Vagina (tissue), 2 donors: Measurements from ENCODE around the gene NETO1. TPM values are rescaled to one million over a fixed set of nuclear protein-coding genes. Genes with fewer than 3 reads are reported as not detected.

Experiments
- DNase-seq, 2 donors: peaks; one replicate each; pipeline ENCODE4 v3.0.0-alpha.2; 2017; ENCODE audit errors: extremely low spot score in 2 of 2
- H3K27ac ChIP-seq: fragments of 200-600 bp; sonication (generic); one replicate; pipeline ENCODE4 v1.5.1; 2019
- H3K27me3 ChIP-seq: fragments of 200-600 bp; sonication (generic); one replicate; pipeline ENCODE4 v1.5.1; 2019
- H3K36me3 ChIP-seq, 2 donors: fragments of 200-600 bp; sonication (generic); one replicate each; pipeline ENCODE4 v1.5.1; 2017 to 2019
- H3K4me1 ChIP-seq: fragments of 200-600 bp; sonication (generic); one replicate; pipeline ENCODE4 v1.5.1; 2019
- H3K4me3 ChIP-seq, 2 donors: fragments of 200-600 bp; sonication (generic); 1 replicate in 1 of 2; 2 replicates in 1 of 2; pipeline ENCODE4 v1.5.1; 2016 to 2019
- H3K9me3 ChIP-seq: fragments of 200-600 bp; sonication (generic); one replicate; pipeline ENCODE4 v1.5.1; 2019
- POLR2A ChIP-seq, 2 donors: fragments of 450-650 bp; IDR thresholded peaks; one replicate each; pipeline ENCODE4 v1.6.1; 2017; ENCODE audit warnings: antibody characterized with exemption in 2 of 2, mild to moderate bottlenecking in 2 of 2, moderate library complexity in 2 of 2
- POLR2AphosphoS5 ChIP-seq, 2 donors: sonication (generic); formaldehyde crosslinking; IDR thresholded peaks; one replicate each; pipeline ENCODE4 v1.9.0; 2017; ENCODE audit warnings: antibody characterized with exemption in 2 of 2, mild to moderate bottlenecking in 2 of 2, low read depth in 1 of 2; ENCODE audit not compliant: insufficient read depth in 1 of 2
- intact Hi-C: fragments of 100-400 bp; cut with DNase I; formaldehyde crosslinking; loops from one replicate; pipeline ENCODE4 v1.15.1; 2023
- microRNA-seq: library from miRNA; unstranded; fragments of <30 nt; microRNA quantifications from one replicate; pipeline ENCODE4, GENCODE V29; 2017; ENCODE audit warnings: borderline number of aligned reads, borderline replicate concordance
- small RNA-seq: library from RNA; depleted of rRNA; stranded (forward); fragments of <200 nt; gene quantifications from one replicate; pipeline ENCODE3, GENCODE V24; 2016
- total RNA-seq: library from RNA; depleted of rRNA; stranded (reverse); fragments of >200 nt; gene quantifications from one replicate; pipeline ENCODE4 v1.2.3, GENCODE V29; 2016
- TF ChIP-seq, protein P1 (sequence below), 3 experiments: fragments of 450-650 bp in 2 of 3; fragments of 200-600 bp in 1 of 3; sonication (generic) in 1 of 3; IDR thresholded peaks; one replicate each; pipeline ENCODE4 v1.5.1; 2017 to 2019; ENCODE audit warnings: antibody characterized with exemption in 3 of 3, mild to moderate bottlenecking in 2 of 3, moderate library complexity in 2 of 3

Gene NETO1
- total RNA-seq, 1 donor from 2014 or later: not detected

DNA sequence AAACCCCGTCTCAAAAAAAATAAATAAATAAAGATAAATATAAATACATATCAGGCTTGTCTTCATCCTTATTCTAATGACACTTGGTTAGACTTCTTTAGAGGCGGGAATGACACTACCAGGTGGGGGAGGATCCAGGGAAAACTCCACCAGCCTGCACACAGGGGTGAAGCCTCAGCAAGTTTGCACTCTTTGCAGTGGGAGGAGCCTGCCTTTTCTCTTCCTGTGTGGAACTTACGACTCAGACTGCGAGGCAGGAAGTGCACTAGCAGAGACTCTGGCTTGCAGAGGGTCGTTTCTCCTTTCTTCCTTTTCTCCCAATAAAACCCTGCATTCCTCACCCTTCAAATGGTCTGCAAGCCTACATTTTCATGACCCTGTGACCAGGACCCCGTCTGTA lies 170.1 kb downstream of the NETO1 start:
- TF ChIP-seq POLR2AphosphoS5 (IDR thresholded peaks at IDR 0.05; ENCODE audit: insufficient read depth in 1 of 2, low read depth in 1 of 2): no peak
- no peak for TF ChIP-seq POLR2A (IDR thresholded peaks at IDR 0.05)
- TF ChIP-seq, protein P1, sequence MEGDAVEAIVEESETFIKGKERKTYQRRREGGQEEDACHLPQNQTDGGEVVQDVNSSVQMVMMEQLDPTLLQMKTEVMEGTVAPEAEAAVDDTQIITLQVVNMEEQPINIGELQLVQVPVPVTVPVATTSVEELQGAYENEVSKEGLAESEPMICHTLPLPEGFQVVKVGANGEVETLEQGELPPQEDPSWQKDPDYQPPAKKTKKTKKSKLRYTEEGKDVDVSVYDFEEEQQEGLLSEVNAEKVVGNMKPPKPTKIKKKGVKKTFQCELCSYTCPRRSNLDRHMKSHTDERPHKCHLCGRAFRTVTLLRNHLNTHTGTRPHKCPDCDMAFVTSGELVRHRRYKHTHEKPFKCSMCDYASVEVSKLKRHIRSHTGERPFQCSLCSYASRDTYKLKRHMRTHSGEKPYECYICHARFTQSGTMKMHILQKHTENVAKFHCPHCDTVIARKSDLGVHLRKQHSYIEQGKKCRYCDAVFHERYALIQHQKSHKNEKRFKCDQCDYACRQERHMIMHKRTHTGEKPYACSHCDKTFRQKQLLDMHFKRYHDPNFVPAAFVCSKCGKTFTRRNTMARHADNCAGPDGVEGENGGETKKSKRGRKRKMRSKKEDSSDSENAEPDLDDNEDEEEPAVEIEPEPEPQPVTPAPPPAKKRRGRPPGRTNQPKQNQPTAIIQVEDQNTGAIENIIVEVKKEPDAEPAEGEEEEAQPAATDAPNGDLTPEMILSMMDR (IDR thresholded peaks at IDR 0.05): no peak
- intact Hi-C loops: no loop called here
- Histone ChIP-seq H3K4me3 (no peak overlapping the region), H3K9me3 (no peaks in the 10 kb centered on the region), H3K27ac (no peak overlapping the region), H3K36me3 (no peaks in the 10 kb centered on the region), H3K4me1 (peaks cover 2% of the 10 kb centered on the region), H3K27me3 (no peaks in the 10 kb centered on the region)
- DNase-seq: no peak

DNA sequence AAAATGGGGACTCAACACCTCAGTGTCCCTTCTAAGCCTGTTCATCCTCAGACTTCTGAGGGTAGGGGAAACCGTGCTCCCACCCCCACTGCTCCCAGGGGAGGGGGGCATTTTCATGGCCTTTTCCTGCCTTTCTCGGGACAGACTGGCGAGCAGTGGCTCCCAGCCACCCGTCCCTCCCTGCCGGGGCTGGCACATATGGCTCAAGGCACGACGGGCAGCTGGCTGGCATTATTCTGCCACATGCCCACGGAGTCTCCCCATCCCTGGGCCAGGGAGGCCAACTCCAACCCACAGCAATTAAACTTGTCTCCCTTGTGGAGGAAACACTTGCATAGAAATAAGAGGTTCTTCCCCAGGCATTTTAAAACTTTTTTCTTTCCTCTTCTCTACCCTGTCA lies 175.2 kb downstream of the NETO1 start:
- Histone ChIP-seq H3K27ac (no peak overlapping the region), H3K4me3 (peak overlapping the region in 1 of 2 donors; percentile 8), H3K27me3 (no peaks in the 10 kb centered on the region), H3K9me3 (no peaks in the 10 kb centered on the region), H3K4me1 (peaks cover 13% of the 10 kb centered on the region), H3K36me3 (no peaks in the 10 kb centered on the region)
- TF ChIP-seq, protein P1 (IDR thresholded peaks at IDR 0.05): no peak
- TF ChIP-seq POLR2AphosphoS5 (IDR thresholded peaks at IDR 0.05; ENCODE audit: insufficient read depth in 1 of 2, low read depth in 1 of 2): no peak
- no peak for TF ChIP-seq POLR2A (IDR thresholded peaks at IDR 0.05)
- DNase-seq: no peak
- intact Hi-C loops: no loop called here

Small RNA genes lying within 50 kb of the gene (microRNA-seq; reads per million reads assigned to microRNA genes)
- not detected for gene MIR548AV

Small RNA genes lying within 50 kb of the gene (small RNA-seq; reads per million reads assigned to genes)
- gene MIR548AV (not detected), gene RNA5SP460 (8.0 reads per million, percentile 91 among the genes with 10 or more reads in this experiment)
